ENCODE results near the gene LY86.

LY86 gene

GRCh38 chr6:6588064-6588923 is at the start of gene LY86:
Gene LY86, plus strand, starts transcription at chr6:6588720. Its CDS starts 15 bp downstream, at chr6:6588735.
- DNase-seq (ENCODE audit: low spot score), result peak; percentile 32

DNA sequence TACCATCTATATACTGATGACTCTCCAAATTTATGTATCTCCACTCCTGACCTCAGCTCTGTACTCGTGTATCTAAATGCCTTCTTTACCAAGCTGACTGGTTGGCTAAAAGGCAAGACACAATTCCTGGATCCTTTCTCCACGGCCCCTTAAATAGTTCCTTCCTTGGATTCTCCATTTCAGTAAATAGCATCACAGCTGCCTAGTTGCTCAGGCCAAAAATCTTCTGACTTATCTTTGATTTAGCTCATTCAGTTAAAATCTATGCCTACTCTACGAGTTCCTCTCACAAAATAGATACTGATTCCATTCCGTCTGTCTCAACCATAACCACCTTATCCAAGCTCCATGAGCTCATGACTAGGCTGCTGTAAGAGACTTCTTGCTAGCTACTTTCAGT is 49.5 kb upstream of the LY86 start:
- no peak for DNase-seq (ENCODE audit: low spot score)

GRCh38 chr6:6542357-6542756 is 46.2 kb upstream of the LY86 start:
- DNase-seq (ENCODE audit: low spot score), result no peak

DNA sequence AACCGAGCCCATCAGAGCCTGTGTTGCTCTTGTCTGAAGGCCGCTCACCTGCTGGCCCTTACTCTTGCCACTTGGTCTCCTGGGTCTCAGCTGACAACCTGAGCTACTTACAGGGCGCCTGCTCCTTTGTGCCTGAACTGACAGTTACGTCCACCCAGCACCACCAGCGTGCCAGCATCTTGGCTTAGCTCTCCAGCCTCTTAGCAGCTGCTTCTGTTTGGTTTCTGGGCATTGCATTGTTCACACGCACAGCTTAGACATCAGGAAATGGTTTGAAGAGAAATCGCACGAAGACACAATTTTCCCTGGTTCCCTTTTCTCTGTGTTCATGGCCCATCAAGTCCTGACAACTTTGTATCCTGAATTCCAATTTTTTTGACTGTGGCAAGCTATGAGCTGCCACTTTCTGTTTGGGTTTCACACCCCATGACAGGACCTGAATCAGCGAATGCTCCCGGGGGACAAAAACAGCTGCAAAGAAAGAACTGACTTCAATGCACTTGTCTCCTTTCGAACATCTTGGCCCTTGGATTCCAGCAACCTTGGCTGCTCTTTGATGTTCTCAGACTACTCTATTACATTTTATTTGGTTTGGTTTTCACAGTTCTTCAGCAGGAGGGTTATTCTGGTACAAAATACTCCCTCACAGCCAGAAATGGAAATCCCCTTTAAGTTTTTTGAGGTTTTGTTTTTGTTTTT is 45.2 kb upstream of the LY86 start:
- DNase-seq (ENCODE audit: low spot score), result peak; percentile 34

DNA sequence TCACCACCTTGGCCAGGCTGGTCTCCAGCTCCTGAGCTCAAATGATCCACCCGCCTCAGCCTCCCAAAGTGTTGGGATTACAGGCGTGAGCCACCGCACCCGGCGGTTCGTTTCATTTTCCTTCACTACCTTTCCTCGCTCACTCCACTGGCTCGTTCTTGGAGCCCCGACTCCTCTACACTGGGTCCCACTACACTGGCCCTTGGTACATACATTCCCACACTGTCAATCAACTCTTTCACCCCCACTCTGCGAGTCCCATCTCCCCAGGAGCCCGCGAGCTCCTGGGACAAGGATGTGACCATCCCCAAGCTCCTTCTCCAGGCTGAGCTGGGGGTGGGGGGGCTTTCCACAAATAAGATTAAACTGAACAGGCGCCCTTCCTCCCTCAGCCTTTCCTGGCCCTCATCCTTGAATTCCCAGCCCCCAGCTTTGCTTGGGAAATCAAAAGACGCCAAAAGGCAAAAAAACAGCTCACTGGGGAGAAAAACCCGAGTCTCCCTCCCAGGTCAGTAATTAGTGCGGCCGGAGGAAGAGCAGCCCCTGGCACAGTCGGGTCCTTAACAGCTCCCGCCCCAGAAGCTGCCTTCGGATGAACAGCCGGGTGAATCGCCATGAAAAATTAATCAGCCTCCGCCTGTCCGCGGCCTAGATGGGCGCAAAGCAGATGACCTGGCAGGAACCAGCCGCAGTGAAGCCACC is 42.8 kb upstream of the LY86 start:
- no peak for DNase-seq (ENCODE audit: low spot score)

DNA sequence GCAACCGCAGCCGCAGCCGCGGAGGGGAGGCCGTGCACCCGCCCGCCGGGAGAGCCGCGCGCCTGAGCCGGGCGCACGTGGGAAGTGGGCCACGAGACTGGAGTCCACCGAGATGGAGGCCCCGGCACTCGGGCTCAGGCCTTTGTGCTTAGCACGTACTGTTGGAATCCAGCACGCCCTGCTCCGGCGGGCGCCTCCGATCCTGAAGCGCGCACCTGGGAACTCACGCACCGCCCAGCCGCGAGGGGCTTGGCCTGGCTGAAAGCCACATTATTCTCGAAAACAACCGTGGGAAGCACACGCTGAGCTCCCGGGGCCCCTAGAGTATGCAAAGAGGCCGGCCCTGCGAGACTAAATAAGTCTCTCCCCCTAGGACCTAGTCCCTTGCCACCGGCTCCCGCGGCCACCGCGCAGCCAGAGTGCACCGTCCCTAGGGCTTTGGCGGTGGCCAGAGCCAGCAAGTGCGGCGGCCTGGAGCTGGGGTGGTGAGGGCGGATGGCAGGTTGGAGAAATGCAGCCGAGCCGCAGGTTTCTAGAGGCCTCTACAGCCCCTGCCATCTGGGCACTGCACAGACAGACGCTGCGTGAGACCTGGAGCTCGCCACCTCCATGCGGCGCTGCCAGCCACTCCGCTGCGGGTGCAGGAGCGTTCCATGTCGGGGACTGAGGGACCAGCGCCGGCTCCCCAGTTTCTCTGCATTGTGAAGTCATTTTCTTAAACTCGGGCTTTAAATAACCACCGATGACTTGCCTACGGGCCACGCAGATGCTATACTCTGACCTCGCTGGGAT is 42.0 kb upstream of the LY86 start:
- DNase-seq (ENCODE audit: low spot score), result peak; percentile 35

DNA sequence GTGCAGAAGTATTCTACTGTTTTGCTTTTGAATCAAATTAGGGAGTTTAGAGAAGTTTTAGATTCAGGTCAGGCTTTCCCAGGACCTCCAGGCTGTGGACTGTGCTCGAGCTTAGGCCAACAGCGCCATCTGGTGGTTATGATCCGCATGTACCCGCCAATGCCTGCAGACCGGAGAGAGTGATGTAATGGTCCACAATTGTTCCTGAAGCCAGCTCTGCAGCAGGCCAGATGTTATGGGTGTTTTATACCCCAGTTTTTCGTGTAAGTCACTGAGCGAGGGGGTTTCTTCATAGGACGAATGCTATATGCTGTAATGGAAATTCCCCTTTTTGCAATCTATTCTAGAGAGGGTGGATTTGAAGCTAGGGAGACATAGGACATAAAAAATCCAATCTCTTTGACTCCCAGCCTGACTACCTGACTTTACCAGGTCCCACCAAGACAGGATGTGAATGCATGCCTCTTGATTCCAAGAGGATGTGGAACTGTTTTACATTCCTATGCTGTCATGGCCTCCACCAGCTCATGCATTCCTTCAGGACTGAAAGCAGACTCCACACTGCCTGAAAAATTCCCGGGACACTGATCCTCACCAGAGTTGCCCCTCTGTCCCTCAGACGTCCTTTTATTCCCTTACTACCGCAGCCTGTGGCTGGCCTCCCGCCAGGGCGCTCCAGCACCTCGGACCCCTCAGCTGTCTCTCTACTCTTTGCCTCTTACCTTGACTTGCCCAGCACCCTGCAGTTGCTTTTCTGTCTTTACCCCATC is 41.2 kb upstream of the LY86 start:
- DNase-seq (ENCODE audit: low spot score), result peak; percentile 90

DNA sequence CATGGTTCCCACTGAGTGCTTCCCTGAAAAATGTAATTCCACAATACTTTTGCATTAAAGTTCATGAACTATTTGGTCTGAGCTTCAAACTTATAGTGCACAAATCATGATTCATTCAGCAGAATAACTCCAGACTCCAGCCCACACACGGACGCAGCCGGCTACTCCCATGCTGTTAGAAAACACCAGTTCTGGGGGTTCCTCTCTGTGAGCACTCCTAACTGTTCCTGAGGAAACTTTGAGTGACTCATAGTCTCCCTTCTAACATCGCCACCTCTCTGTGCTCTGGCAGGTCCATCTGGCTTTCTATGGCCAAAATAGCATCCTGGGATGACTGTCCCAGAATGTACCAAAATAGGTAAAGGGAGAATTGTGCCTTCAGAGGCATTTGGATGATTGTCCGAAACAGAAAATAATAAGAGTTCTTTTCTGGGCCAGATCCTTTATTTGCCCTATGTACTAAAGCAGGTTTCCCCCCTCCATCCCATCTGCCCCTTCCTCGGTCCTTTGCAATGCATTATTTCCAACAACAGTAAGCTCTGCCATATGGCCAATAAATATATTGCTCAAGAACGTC is 32.3 kb upstream of the LY86 start:
- no peak for DNase-seq (ENCODE audit: low spot score)

DNA sequence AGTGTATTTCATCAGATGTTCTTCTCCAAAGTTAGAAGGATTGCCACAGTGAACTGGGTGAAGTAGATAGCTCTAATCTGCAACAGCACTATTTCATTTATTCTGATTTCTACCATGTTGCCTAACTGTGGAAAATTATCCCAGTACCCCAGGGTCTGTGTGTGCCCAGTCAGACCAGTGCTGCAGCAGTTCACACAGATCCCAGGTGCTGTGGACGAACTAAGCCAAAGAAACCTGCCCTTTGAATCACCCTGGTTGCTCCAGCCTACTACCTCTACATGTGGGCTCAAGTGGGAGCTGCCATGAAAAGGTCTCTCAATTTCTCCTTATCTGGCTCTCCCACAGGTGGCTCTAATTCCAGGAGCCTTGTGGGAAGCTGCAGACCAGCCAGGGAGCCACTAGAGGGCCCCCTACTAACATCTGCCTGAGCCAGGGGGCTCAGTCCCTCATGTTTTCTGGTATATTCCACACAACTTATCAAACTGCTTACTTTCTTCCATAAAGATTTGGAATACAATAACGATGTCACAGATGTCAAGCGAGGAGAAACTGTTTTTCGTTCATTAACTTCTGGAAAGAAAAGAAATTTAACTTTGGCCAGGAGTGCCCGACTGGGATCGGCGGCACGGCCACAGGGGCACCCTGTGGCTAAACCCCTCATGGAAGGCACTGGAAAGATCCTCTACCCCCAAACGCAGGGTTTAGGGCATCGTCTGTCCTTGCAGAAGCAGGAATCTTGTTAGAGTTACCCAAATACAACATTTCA is 31.6 kb upstream of the LY86 start:
- DNase-seq (ENCODE audit: low spot score), result peak; percentile 65

DNA sequence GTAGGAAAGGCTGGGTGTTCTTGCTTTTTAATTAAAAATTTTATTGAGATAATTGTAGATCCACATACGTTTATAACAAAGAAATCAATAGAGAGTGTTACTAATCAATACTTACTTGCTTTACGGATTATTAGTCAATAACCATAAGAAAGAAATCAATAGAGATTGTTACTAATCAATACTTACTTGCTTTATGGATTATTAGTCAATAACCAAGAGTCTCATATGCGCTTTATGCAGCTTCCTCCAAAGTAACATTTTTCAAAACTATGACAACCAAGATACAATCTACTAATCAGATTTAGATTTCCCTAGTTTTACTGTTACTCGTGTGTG is 31.0 kb upstream of the LY86 start:
- DNase-seq (ENCODE audit: low spot score), result no peak

DNA sequence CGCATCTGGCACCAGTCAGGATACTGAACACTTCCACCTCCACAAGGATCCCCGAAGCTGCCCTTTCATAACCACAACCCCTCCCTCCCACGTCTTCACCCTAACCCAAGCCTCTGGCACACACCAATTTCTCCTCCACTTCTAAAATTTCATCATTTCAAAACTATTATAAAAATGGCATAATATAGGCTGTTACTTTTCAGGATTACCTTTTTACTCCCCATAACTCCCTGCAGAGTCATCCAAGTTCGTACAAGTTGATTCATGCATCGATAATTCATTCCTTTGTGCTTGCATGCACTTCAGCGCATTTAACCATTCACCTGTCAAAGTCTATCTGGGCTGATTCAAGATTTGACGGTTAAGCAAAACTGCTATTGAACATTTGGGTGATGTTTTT is 30.6 kb upstream of the LY86 start:
- DNase-seq (ENCODE audit: low spot score), result no peak

GRCh38 chr6:6559994-6560570 is 28.4 kb upstream of the LY86 start:
- DNase-seq (ENCODE audit: low spot score), result no peak

DNA sequence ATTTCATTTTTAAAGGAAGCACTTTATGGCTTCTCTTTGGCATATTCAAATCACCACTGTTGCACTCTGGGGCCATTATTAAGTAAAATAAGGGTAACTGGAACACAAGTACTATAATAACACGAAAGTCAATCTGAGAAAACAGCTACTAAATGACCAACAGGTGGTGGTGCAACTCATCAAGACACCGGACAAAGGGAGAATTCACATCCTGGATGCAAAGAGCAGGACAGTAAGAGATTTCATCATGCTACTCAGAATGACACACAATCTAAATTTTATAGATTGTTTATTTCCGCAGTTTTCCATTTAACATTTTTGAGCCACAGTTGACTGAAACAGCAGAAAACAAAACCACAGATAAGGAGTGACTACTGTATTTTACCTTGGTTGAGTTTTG is 27.6 kb upstream of the LY86 start:
- DNase-seq (ENCODE audit: low spot score), result no peak

GRCh38 chr6:6564154-6564553 is 24.4 kb upstream of the LY86 start:
- no peak for DNase-seq (ENCODE audit: low spot score)

DNA sequence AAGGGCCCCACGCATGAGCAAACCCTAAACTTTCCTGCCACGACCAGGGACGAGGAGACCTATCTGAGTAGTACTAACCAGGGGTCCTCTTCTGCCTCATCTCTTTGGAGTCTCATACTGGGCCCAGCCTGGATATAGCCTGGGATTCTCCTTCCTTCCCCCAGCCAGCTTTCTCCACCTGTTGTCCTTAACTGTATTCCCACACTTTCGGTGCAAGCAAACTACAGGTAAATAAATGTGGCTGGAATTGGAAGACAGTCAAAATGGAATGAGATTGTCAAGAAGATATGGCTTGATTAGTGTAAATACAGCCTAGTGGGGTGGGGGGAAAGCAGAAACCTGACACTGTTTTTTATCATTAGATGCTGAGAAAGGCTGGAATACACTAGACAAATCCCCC is 23.5 kb upstream of the LY86 start:
- DNase-seq (ENCODE audit: low spot score), result no peak

GRCh38 chr6:6565488-6565887 is 23.0 kb upstream of the LY86 start:
- no peak for DNase-seq (ENCODE audit: low spot score)

- DNase-seq (ENCODE audit: low spot score), result no peak
Observed at GRCh38 chr6:6566766-6567165, 21.8 kb upstream of the LY86 start.

- no peak for DNase-seq (ENCODE audit: low spot score)
Observed at GRCh38 chr6:6569096-6569810, 19.3 kb upstream of the LY86 start.

GRCh38 chr6:6569811-6570164 is 18.7 kb upstream of the LY86 start:
- DNase-seq (ENCODE audit: low spot score), result no peak
